Mammary epithelial cell (primary cell): Measurements from ENCODE around the gene GABRG3.

Source experiments
- EZH2 ChIP-seq: IDR thresholded peaks from 2 replicates; pipeline ENCODE4 v1.6.1; 2012; ENCODE audit warnings: low read length, inconsistent platforms, borderline replicate concordance
- TF ChIP-seq, protein P1 (sequence below), 2 donors: IDR thresholded peaks in 1 of 2; conservative IDR thresholded peaks in 1 of 2; 2 replicates each; pipeline ENCODE4 v1.5.1; 2011 to 2012; ENCODE audit warnings: inconsistent platforms in 2 of 2, low read length in 2 of 2, mild to moderate bottlenecking in 2 of 2, control low read depth in 1 of 2, low read depth in 1 of 2; ENCODE audit not compliant: insufficient read depth in 1 of 2; ENCODE audit errors: extremely low read depth in 1 of 2

- TF ChIP-seq, protein P1, sequence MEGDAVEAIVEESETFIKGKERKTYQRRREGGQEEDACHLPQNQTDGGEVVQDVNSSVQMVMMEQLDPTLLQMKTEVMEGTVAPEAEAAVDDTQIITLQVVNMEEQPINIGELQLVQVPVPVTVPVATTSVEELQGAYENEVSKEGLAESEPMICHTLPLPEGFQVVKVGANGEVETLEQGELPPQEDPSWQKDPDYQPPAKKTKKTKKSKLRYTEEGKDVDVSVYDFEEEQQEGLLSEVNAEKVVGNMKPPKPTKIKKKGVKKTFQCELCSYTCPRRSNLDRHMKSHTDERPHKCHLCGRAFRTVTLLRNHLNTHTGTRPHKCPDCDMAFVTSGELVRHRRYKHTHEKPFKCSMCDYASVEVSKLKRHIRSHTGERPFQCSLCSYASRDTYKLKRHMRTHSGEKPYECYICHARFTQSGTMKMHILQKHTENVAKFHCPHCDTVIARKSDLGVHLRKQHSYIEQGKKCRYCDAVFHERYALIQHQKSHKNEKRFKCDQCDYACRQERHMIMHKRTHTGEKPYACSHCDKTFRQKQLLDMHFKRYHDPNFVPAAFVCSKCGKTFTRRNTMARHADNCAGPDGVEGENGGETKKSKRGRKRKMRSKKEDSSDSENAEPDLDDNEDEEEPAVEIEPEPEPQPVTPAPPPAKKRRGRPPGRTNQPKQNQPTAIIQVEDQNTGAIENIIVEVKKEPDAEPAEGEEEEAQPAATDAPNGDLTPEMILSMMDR (conservative IDR thresholded peaks at IDR 0.05 in 1 of 2, IDR thresholded peaks at IDR 0.05 in 1 of 2; ENCODE audit: extremely low read depth in 1 of 2, insufficient read depth in 1 of 2, low read depth in 1 of 2, low read length in 2 of 2): no peak
- TF ChIP-seq EZH2: no peak
These were observed 166.1 kb downstream of the GABRG3 start for GRCh38 chr15:27137127-27137526.
